Measurements from ENCODE around the gene RNU5B-1. TPM values are rescaled to one million over a fixed set of nuclear protein-coding genes. Genes with fewer than 3 reads are reported as not detected.

RNU5B-1 gene
- total RNA-seq, 2 experiments from 2014 or later, result not detected

- Histone ChIP-seq H4K20me1 (ENCODE audit: insufficient read depth, low read length) (no peaks in the 10 kb centered on the region), H2AFZ (ENCODE audit: low read length) (no peak overlapping the region), H3K27ac (ENCODE audit: low read depth, low read length, poor library complexity, severe bottlenecking) (no peak overlapping the region), H3K9me2 (ENCODE audit: insufficient read depth, low read length) (no peaks in the 10 kb centered on the region), H3K9me3 (ENCODE audit: low read length) (no peaks in the 10 kb centered on the region), H3K4me2 (ENCODE audit: low read length) (no peak overlapping the region), H3K4me3 (ENCODE audit: low read depth, low read length, poor library complexity, severe bottlenecking) (no peak overlapping the region), H3K4me1 (ENCODE audit: insufficient read depth, low read length, poor library complexity, severe bottlenecking) (no peaks in the 10 kb centered on the region), H3K79me2 (ENCODE audit: insufficient read depth, low read depth, low read length) (no peaks in the 10 kb centered on the region), H3K36me3 (ENCODE audit: insufficient read depth, low read length) (no peaks in the 10 kb centered on the region)
- TF ChIP-seq CTCF (conservative IDR thresholded peaks at IDR 0.05; ENCODE audit: low read length) (no peak), EZH2phosphoT487 (IDR thresholded peaks at IDR 0.05; ENCODE audit: borderline replicate concordance, low read depth, low read length) (no peak)
- no TSS peak for BruUV-seq (replicated peaks)
- ChIA-PET POLR2A (no interaction called here), CTCF (ENCODE audit: unreplicated experiment) (no interaction called here)
- DNase-seq (ENCODE audit: low spot score), result no peak
- intact Hi-C loops (cut with micrococcal nuclease; ENCODE audit: unreplicated experiment), result no loop called here
Observed at GRCh38 chr15:65330934-65331645, 26.6 kb downstream of the RNU5B-1 start.

- TF ChIP-seq CTCF (conservative IDR thresholded peaks at IDR 0.05; ENCODE audit: low read length), result no peak
- TF ChIP-seq EZH2phosphoT487 (IDR thresholded peaks at IDR 0.05; ENCODE audit: borderline replicate concordance, low read depth, low read length), result no peak
- Histone ChIP-seq H3K9me3 (ENCODE audit: low read length) (no peaks in the 10 kb centered on the region), H3K36me3 (ENCODE audit: insufficient read depth, low read length) (no peaks in the 10 kb centered on the region), H3K27ac (ENCODE audit: low read depth, low read length, poor library complexity, severe bottlenecking) (no peak overlapping the region), H4K20me1 (ENCODE audit: insufficient read depth, low read length) (no peaks in the 10 kb centered on the region), H3K9me2 (ENCODE audit: insufficient read depth, low read length) (no peaks in the 10 kb centered on the region), H3K4me3 (ENCODE audit: low read depth, low read length, poor library complexity, severe bottlenecking) (no peak overlapping the region), H3K79me2 (ENCODE audit: insufficient read depth, low read depth, low read length) (no peaks in the 10 kb centered on the region), H3K4me2 (ENCODE audit: low read length) (no peak overlapping the region), H2AFZ (ENCODE audit: low read length) (no peak overlapping the region), H3K4me1 (ENCODE audit: insufficient read depth, low read length, poor library complexity, severe bottlenecking) (peaks cover under 1% of the 10 kb centered on the region)
- no TSS peak for BruUV-seq (replicated peaks)
- CTCF ChIA-PET (ENCODE audit: unreplicated experiment), result no interaction called here
- POLR2A ChIA-PET, result no interaction called here
- intact Hi-C loops (cut with micrococcal nuclease; ENCODE audit: unreplicated experiment), result no loop called here
- no peak for DNase-seq (ENCODE audit: low spot score)
Observed at GRCh38 chr15:65331811-65332210, 27.3 kb downstream of the RNU5B-1 start.

GRCh38 chr15:65332391-65333147 lies 28.1 kb downstream of the RNU5B-1 start:
- ChIA-PET POLR2A (no interaction called here), CTCF (ENCODE audit: unreplicated experiment) (no interaction called here)
- H3K27ac ChIP-seq (ENCODE audit: low read depth, low read length, poor library complexity, severe bottlenecking), result no peak overlapping the region
- H3K9me3 ChIP-seq (ENCODE audit: low read length), result no peaks in the 10 kb centered on the region
- no TSS peak for BruUV-seq (replicated peaks)
- no peak for DNase-seq (ENCODE audit: low spot score)
- intact Hi-C loops (cut with micrococcal nuclease; ENCODE audit: unreplicated experiment), result no loop called here
- no peak overlapping the region for H2AFZ ChIP-seq (ENCODE audit: low read length)
- H3K4me3 ChIP-seq (ENCODE audit: low read depth, low read length, poor library complexity, severe bottlenecking), result no peak overlapping the region
- no peak for TF ChIP-seq CTCF (conservative IDR thresholded peaks at IDR 0.05; ENCODE audit: low read length)
- TF ChIP-seq EZH2phosphoT487 (IDR thresholded peaks at IDR 0.05; ENCODE audit: borderline replicate concordance, low read depth, low read length), result no peak
- H3K36me3 ChIP-seq (ENCODE audit: insufficient read depth, low read length), result no peaks in the 10 kb centered on the region
- no peaks in the 10 kb centered on the region for H3K79me2 ChIP-seq (ENCODE audit: insufficient read depth, low read depth, low read length)
- peaks cover 7% of the 10 kb centered on the region for H3K4me1 ChIP-seq (ENCODE audit: insufficient read depth, low read length, poor library complexity, severe bottlenecking)
- no peaks in the 10 kb centered on the region for H4K20me1 ChIP-seq (ENCODE audit: insufficient read depth, low read length)
- H3K4me2 ChIP-seq (ENCODE audit: low read length), result no peak overlapping the region
- no peaks in the 10 kb centered on the region for H3K9me2 ChIP-seq (ENCODE audit: insufficient read depth, low read length)

Measured in OCI-LY7 (cell line).